Heart left ventricle (tissue), 13 donors: ENCODE measurements around the gene LIF.

Experiments
- CTCF ChIP-seq, 12 donors: fragments of 200-600 bp; sonication (generic) in 4 of 12; IDR thresholded peaks; one replicate each; pipeline versions ENCODE4 v1.5.0 to v1.8.0; 2018 to 2022; ENCODE audit warnings: antibody characterized with exemption in 12 of 12, mild to moderate bottlenecking in 5 of 12
- POLR2A ChIP-seq, 2 donors: fragments of 450-650 bp; IDR thresholded peaks; one replicate each; pipeline ENCODE4 v1.6.1; 2017; ENCODE audit warnings: antibody characterized with exemption in 2 of 2, mild to moderate bottlenecking in 2 of 2, moderate library complexity in 2 of 2
- donor health status: ischemic (EF 13 %, LVEDD 7.1; RV severe dilation, severe dysfunction).
- donor health status: DM: no; HTN: yes; CAD: no.
- donor health status: DM: no; HTN: no; CAD: no.
- donor health status: ischemic (EF 25% LVEDD 6.9; RV normal size, moderate dysfunction).
- donor health status: ischemic (EF 25% LVEDD 5.7; RV mildly dilated, moderate dysfunction).
- donor health status: ischemic (EF 35%, LVEDD 5.7; RV mildly dilated, moderate dysfunction).
- donor health status: nonischemic (EF 11% LVEDD 7.7; RV severe dilation, severe dysfunction).
- donor health status: DM: yes; HTN: yes; CAD: no.
- donor health status: PGD.
- donor health status: ischemic (EF 29% LVEDD 5.4; RV normal size, mild dysfunction).
- donor health status: nonischemic (EF 23%, LVEDD 6.1; RV moderate dilation, normal function).

- TF ChIP-seq CTCF (IDR thresholded peaks at IDR 0.05) (no peak), POLR2A (IDR thresholded peaks at IDR 0.05) (no peak)
These were observed 47.5 kb upstream of the LIF start for GRCh38 chr22:30294066-30294465.
